Measurements from ENCODE around the gene CALR. TPM values are rescaled to one million over a fixed set of nuclear protein-coding genes. Genes with fewer than 3 reads are reported as not detected.

CALR gene
- total and polyA plus RNA-seq, 2 donors (not counting 1 experiment from before 2014, with no cell fraction given), result 1,447 to 2,757 TPM

- Histone ChIP-seq H3K9me3 (ENCODE audit: control insufficient read depth, insufficient read depth, low read depth, low read length) (no peaks in the 10 kb centered on the region), H2AFZ (ENCODE audit: low read length) (no peak overlapping the region), H3K36me3 (ENCODE audit: control insufficient read depth, insufficient read depth, low read length) (no peaks in the 10 kb centered on the region), H3K4me1 (ENCODE audit: control insufficient read depth, extremely low read depth, insufficient read depth, low read length) (peaks cover 11% of the 10 kb centered on the region), H3K4me3 (replicated peaks in 1 of 4; ENCODE audit: control extremely low read depth in 1 of 4, insufficient read depth in 1 of 4, low read depth in 3 of 4, low read length in 4 of 4) (no peak overlapping the region), H3K9ac (ENCODE audit: insufficient read depth, low read length) (no peak overlapping the region), H3K27ac (ENCODE audit: insufficient read depth, low read length) (no peak overlapping the region), H3K27me3 (ENCODE audit: control insufficient read depth, insufficient read depth, low read length) (no peaks in the 10 kb centered on the region), H4K20me1 (ENCODE audit: control insufficient read depth, extremely low read depth, insufficient read depth, low read length) (no peaks in the 10 kb centered on the region), H3K79me2 (ENCODE audit: control insufficient read depth, insufficient read depth, low read length) (no peaks in the 10 kb centered on the region), H3K4me2 (ENCODE audit: extremely low read depth, insufficient read depth, low read length) (no peak overlapping the region)
- TF ChIP-seq CTCF (conservative IDR thresholded peaks at IDR 0.05 in 1 of 2, IDR thresholded peaks at IDR 0.05 in 1 of 2; ENCODE audit: low read depth in 1 of 2, low read length in 2 of 2) (no peak), EZH2 (IDR thresholded peaks at IDR 0.05; ENCODE audit: low read length, missing control alignments) (no peak)
- DNase-seq (ENCODE audit: low read depth in 2 of 2), result peak; percentile 56 to 79
These were observed 46.8 kb downstream of the CALR start for GRCh38 chr19:12985049-12985776.

GRCh38 chr19:12986726-12987125, 48.3 kb downstream of the CALR start:
- H3K4me2 ChIP-seq (ENCODE audit: extremely low read depth, insufficient read depth, low read length), result no peak overlapping the region

DNA sequence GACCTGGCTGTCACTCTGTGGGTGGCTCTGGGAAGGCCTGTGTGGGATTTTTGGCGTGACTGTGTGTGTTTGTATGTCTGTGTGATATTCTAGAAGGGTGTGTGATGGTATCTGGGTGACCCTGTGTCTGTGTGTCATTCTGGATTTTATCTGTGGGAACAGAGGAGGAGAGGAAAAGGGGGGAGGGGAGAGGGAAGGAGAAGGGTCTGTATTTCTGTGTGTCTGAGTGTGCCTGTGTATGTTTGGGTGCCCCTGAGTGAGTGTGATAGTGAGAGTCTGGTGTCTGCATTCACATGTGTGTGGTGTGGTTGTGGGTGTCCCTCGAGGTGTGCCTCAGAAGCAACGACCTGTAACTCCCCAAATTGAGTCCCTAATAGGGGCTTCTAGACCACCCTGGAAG, 48.8 kb downstream of the CALR start:
- H4K20me1 ChIP-seq (ENCODE audit: control insufficient read depth, extremely low read depth, insufficient read depth, low read length), result no peaks in the 10 kb centered on the region
- no peaks in the 10 kb centered on the region for H3K79me2 ChIP-seq (ENCODE audit: control insufficient read depth, insufficient read depth, low read length)
- H3K9ac ChIP-seq (ENCODE audit: insufficient read depth, low read length), result no peak overlapping the region
- H3K4me2 ChIP-seq (ENCODE audit: extremely low read depth, insufficient read depth, low read length), result no peak overlapping the region
- H3K9me3 ChIP-seq (ENCODE audit: control insufficient read depth, insufficient read depth, low read depth, low read length), result no peaks in the 10 kb centered on the region
- H2AFZ ChIP-seq (ENCODE audit: low read length), result no peak overlapping the region
- no peak overlapping the region for H3K4me3 ChIP-seq (replicated peaks in 1 of 4; ENCODE audit: control extremely low read depth in 1 of 4, insufficient read depth in 1 of 4, low read depth in 3 of 4, low read length in 4 of 4)
- H3K27me3 ChIP-seq (ENCODE audit: control insufficient read depth, insufficient read depth, low read length), result no peaks in the 10 kb centered on the region
- H3K27ac ChIP-seq (ENCODE audit: insufficient read depth, low read length), result no peak overlapping the region
- TF ChIP-seq CTCF (conservative IDR thresholded peaks at IDR 0.05 in 1 of 2, IDR thresholded peaks at IDR 0.05 in 1 of 2; ENCODE audit: low read depth in 1 of 2, low read length in 2 of 2) (no peak), EZH2 (IDR thresholded peaks at IDR 0.05; ENCODE audit: low read length, missing control alignments) (no peak)
- no peaks in the 10 kb centered on the region for H3K36me3 ChIP-seq (ENCODE audit: control insufficient read depth, insufficient read depth, low read length)
- no peak for DNase-seq (ENCODE audit: low read depth in 2 of 2)
- peaks cover 11% of the 10 kb centered on the region for H3K4me1 ChIP-seq (ENCODE audit: control insufficient read depth, extremely low read depth, insufficient read depth, low read length)

More at GRCh38 chr19:12986726-12987125, 48.3 kb downstream of the CALR start:
- no peak for DNase-seq (ENCODE audit: low read depth in 2 of 2)
- Histone ChIP-seq H3K79me2 (ENCODE audit: control insufficient read depth, insufficient read depth, low read length) (no peaks in the 10 kb centered on the region), H3K9me3 (ENCODE audit: control insufficient read depth, insufficient read depth, low read depth, low read length) (no peaks in the 10 kb centered on the region), H3K4me3 (replicated peaks in 1 of 4; ENCODE audit: control extremely low read depth in 1 of 4, insufficient read depth in 1 of 4, low read depth in 3 of 4, low read length in 4 of 4) (no peak overlapping the region), H2AFZ (ENCODE audit: low read length) (no peak overlapping the region), H3K4me1 (ENCODE audit: control insufficient read depth, extremely low read depth, insufficient read depth, low read length) (peaks cover 11% of the 10 kb centered on the region), H3K9ac (ENCODE audit: insufficient read depth, low read length) (no peak overlapping the region), H3K27ac (ENCODE audit: insufficient read depth, low read length) (no peak overlapping the region), H3K36me3 (ENCODE audit: control insufficient read depth, insufficient read depth, low read length) (no peaks in the 10 kb centered on the region), H4K20me1 (ENCODE audit: control insufficient read depth, extremely low read depth, insufficient read depth, low read length) (no peaks in the 10 kb centered on the region), H3K27me3 (ENCODE audit: control insufficient read depth, insufficient read depth, low read length) (no peaks in the 10 kb centered on the region)
- TF ChIP-seq CTCF (conservative IDR thresholded peaks at IDR 0.05 in 1 of 2, IDR thresholded peaks at IDR 0.05 in 1 of 2; ENCODE audit: low read depth in 1 of 2, low read length in 2 of 2) (no peak), EZH2 (IDR thresholded peaks at IDR 0.05; ENCODE audit: low read length, missing control alignments) (no peak)

Data from fibroblast of lung (primary cell).